Tibial nerve (tissue), 4 donors: ENCODE results near the gene UBASH3A.

Experiments
- CTCF ChIP-seq, 5 experiments: fragments of 200-600 bp in 3 of 5; fragments of 450-650 bp in 2 of 5; sonication (generic) in 3 of 5; IDR thresholded peaks; one replicate each; pipeline ENCODE4 v1.5.1; 2016 to 2019; ENCODE audit warnings: antibody characterized with exemption in 5 of 5, mild to moderate bottlenecking in 3 of 5, moderate library complexity in 2 of 5
- EP300 ChIP-seq, 2 donors: sonication (generic); formaldehyde crosslinking; IDR thresholded peaks; one replicate each; pipeline ENCODE4 v1.6.1; 2017; ENCODE audit warnings: antibody characterized with exemption in 2 of 2, mild to moderate bottlenecking in 1 of 2
- POLR2A ChIP-seq, 2 donors: fragments of 450-650 bp; IDR thresholded peaks; one replicate each; pipeline ENCODE4 v1.6.1; 2017; ENCODE audit warnings: antibody characterized with exemption in 2 of 2, mild to moderate bottlenecking in 2 of 2, moderate library complexity in 2 of 2

- TF ChIP-seq CTCF (IDR thresholded peaks at IDR 0.05) (no peak), POLR2A (IDR thresholded peaks at IDR 0.05) (no peak), EP300 (IDR thresholded peaks at IDR 0.05) (no peak)
Observed at GRCh38 chr21:42397746-42398394, 5.8 kb upstream of the UBASH3A start.
